G401.6 (cell line): Measurements from ENCODE around the gene CLCN5.

Experiments
- FAIRE-seq: peaks from 2 replicates; lab custom pipeline; 2012; peaks lifted over from hg19 to GRCh38; lab: Jason Lieb, UNC

Gene CLCN5

GRCh38 chrX:49934148-49934547, 11.8 kb downstream of the CLCN5 start:
- no peak for FAIRE-seq

- no peak for FAIRE-seq
These were observed 12.3 kb downstream of the CLCN5 start for GRCh38 chrX:49934729-49935128.

GRCh38 chrX:49947781-49948180, 25.4 kb downstream of the CLCN5 start:
- FAIRE-seq = no peak

- FAIRE-seq = no peak
These were observed 27.6 kb downstream of the CLCN5 start for GRCh38 chrX:49949961-49950360.

GRCh38 chrX:49951524-49952193, 29.3 kb downstream of the CLCN5 start:
- FAIRE-seq = no peak

GRCh38 chrX:49956313-49956712, 33.9 kb downstream of the CLCN5 start:
- no peak for FAIRE-seq

- no peak for FAIRE-seq
These were observed 36.5 kb downstream of the CLCN5 start for GRCh38 chrX:49958727-49959485.

GRCh38 chrX:49959602-49960001, 37.2 kb downstream of the CLCN5 start:
- no peak for FAIRE-seq

- FAIRE-seq = no peak
These were observed 37.7 kb downstream of the CLCN5 start for GRCh38 chrX:49960061-49960460.

GRCh38 chrX:49970674-49971073, 48.3 kb downstream of the CLCN5 start:
- FAIRE-seq = no peak

GRCh38 chrX:49972328-49972860, 50.0 kb downstream of the CLCN5 start:
- no peak for FAIRE-seq

- no peak for FAIRE-seq
These were observed 54.3 kb downstream of the CLCN5 start for GRCh38 chrX:49976682-49977197.

- no peak for FAIRE-seq
These were observed 55.1 kb downstream of the CLCN5 start for GRCh38 chrX:49977319-49978090.

GRCh38 chrX:49978176-49978575, 55.8 kb downstream of the CLCN5 start:
- FAIRE-seq = no peak

GRCh38 chrX:49986058-49986457, 63.7 kb downstream of the CLCN5 start:
- no peak for FAIRE-seq

- FAIRE-seq = no peak
These were observed 65.3 kb downstream of the CLCN5 start for GRCh38 chrX:49987651-49988050.

- FAIRE-seq = no peak
These were observed 65.7 kb downstream of the CLCN5 start for GRCh38 chrX:49988143-49988542.

- no peak for FAIRE-seq
These were observed 69.4 kb downstream of the CLCN5 start for GRCh38 chrX:49991758-49992157.

GRCh38 chrX:49992853-49993252, 70.5 kb downstream of the CLCN5 start:
- FAIRE-seq = no peak

- FAIRE-seq = no peak
These were observed 71.3 kb downstream of the CLCN5 start for GRCh38 chrX:49993661-49994060.

GRCh38 chrX:49995107-49995731, 72.8 kb downstream of the CLCN5 start:
- FAIRE-seq = no peak

- no peak for FAIRE-seq
These were observed 73.5 kb downstream of the CLCN5 start for GRCh38 chrX:49995795-49996455.
